IPS-20b (cell line): ENCODE measurements around the gene CA4.
"Not testable (repeated sequence)": the region's sequence is repeated elsewhere in the genome, so short reads cannot be mapped to it uniquely, and the experiment has no call there.

Experiments
- H3K27ac ChIP-seq: one replicate; pipeline ENCODE4 v1.5.1; 2013; ENCODE audit warnings: low read length
- H3K27me3 ChIP-seq: 2 replicates; pipeline ENCODE4 v1.6.1; 2013; ENCODE audit warnings: mild to moderate bottlenecking, low read length, inconsistent platforms; ENCODE audit not compliant: insufficient read depth
- H3K36me3 ChIP-seq: 2 replicates; pipeline ENCODE4 v1.6.1; 2013; ENCODE audit warnings: low read depth, mild to moderate bottlenecking, inconsistent platforms, low read length, moderate library complexity; ENCODE audit not compliant: insufficient read depth
- H3K4me1 ChIP-seq: 2 replicates; pipeline ENCODE4 v1.6.1; 2013; ENCODE audit warnings: mild to moderate bottlenecking, control low read depth, inconsistent platforms, low read length, moderate library complexity; ENCODE audit not compliant: insufficient read depth
- H3K4me3 ChIP-seq: 2 replicates; pipeline ENCODE4 v1.5.1; 2013; ENCODE audit warnings: mild to moderate bottlenecking, low read length, inconsistent platforms
- H3K9ac ChIP-seq: 2 replicates; pipeline ENCODE4 v1.6.1; 2013; ENCODE audit warnings: low read depth, mild to moderate bottlenecking, inconsistent platforms, low read length, moderate library complexity
- H3K9me3 ChIP-seq: 2 replicates; pipeline ENCODE4 v1.6.1; 2013; ENCODE audit warnings: mild to moderate bottlenecking, low read depth, low read length, inconsistent platforms; ENCODE audit not compliant: insufficient read depth

CA4 gene

GRCh38 chr17:60149691-60150582 lies at the start of gene CA4:
TSS of gene CA4 (plus strand) at chr17:60149973. CDS start at chr17:60150035, 62 bp downstream.
- Histone ChIP-seq H3K36me3 (no peaks in the 10 kb centered on the region), H3K27ac (no peak within 1 kb of the TSS), H3K9me3 (no peaks in the 10 kb centered on the region), H3K27me3 (peaks cover 81% of the 10 kb centered on the region), H3K4me1 (peaks cover 12% of the 10 kb centered on the region; the same call in 1 of the 2 replicates), H3K9ac (no peak within 1 kb of the TSS), H3K4me3 (peak within 1 kb of the TSS; percentile 58; the same call in 1 of the 2 replicates)

- not testable (repeated sequence) for H3K4me3 ChIP-seq, H3K27me3 ChIP-seq, H3K27ac ChIP-seq, H3K36me3 ChIP-seq, H3K9ac ChIP-seq, H3K9me3 ChIP-seq, H3K4me1 ChIP-seq
These were observed 49.2 kb upstream of the CA4 start for GRCh38 chr17:60100577-60100976.

GRCh38 chr17:60102015-60102631 lies 47.6 kb upstream of the CA4 start:
- H3K36me3 ChIP-seq, H3K9me3 ChIP-seq, H3K27ac ChIP-seq, H3K9ac ChIP-seq, H3K4me3 ChIP-seq, H3K4me1 ChIP-seq, H3K27me3 ChIP-seq: not testable (repeated sequence)

- no peak overlapping the region for H3K4me3 ChIP-seq
- H3K9ac ChIP-seq: no peak overlapping the region
- H3K27ac ChIP-seq: no peak overlapping the region
These were observed 47.1 kb upstream of the CA4 start for GRCh38 chr17:60102632-60103096.

GRCh38 chr17:60103957-60104356 lies 45.8 kb upstream of the CA4 start:
- Histone ChIP-seq H3K4me3 (no peak overlapping the region), H3K9ac (no peak overlapping the region), H3K27me3 (no peaks in the 10 kb centered on the region), H3K36me3 (no peaks in the 10 kb centered on the region), H3K9me3 (no peaks in the 10 kb centered on the region), H3K4me1 (no peaks in the 10 kb centered on the region), H3K27ac (no peak overlapping the region)

More at GRCh38 chr17:60102632-60103096, 47.1 kb upstream of the CA4 start:
- Histone ChIP-seq H3K36me3 (no peaks in the 10 kb centered on the region), H3K27me3 (no peaks in the 10 kb centered on the region), H3K9me3 (no peaks in the 10 kb centered on the region), H3K4me1 (no peaks in the 10 kb centered on the region)

GRCh38 chr17:60106340-60107059 lies 43.3 kb upstream of the CA4 start:
- no peak overlapping the region for H3K9ac ChIP-seq
- no peak overlapping the region for H3K27ac ChIP-seq
- H3K4me3 ChIP-seq: no peak overlapping the region
- H3K27me3 ChIP-seq: no peaks in the 10 kb centered on the region
- H3K36me3 ChIP-seq: no peaks in the 10 kb centered on the region
- no peaks in the 10 kb centered on the region for H3K4me1 ChIP-seq
- H3K9me3 ChIP-seq: no peaks in the 10 kb centered on the region

GRCh38 chr17:60107526-60108257 lies 42.1 kb upstream of the CA4 start:
- no peak overlapping the region for H3K4me3 ChIP-seq
- no peak overlapping the region for H3K27ac ChIP-seq
- no peaks in the 10 kb centered on the region for H3K27me3 ChIP-seq
- H3K9ac ChIP-seq: no peak overlapping the region
- H3K4me1 ChIP-seq: no peaks in the 10 kb centered on the region
- H3K36me3 ChIP-seq: no peaks in the 10 kb centered on the region
- H3K9me3 ChIP-seq: no peaks in the 10 kb centered on the region

GRCh38 chr17:60108309-60108708 lies 41.5 kb upstream of the CA4 start:
- not testable (repeated sequence) for H3K4me1 ChIP-seq, H3K27ac ChIP-seq, H3K36me3 ChIP-seq, H3K27me3 ChIP-seq, H3K9me3 ChIP-seq, H3K4me3 ChIP-seq, H3K9ac ChIP-seq

- no peaks in the 10 kb centered on the region for H3K9me3 ChIP-seq
- H3K27ac ChIP-seq: no peak overlapping the region
- no peaks in the 10 kb centered on the region for H3K36me3 ChIP-seq
- no peaks in the 10 kb centered on the region for H3K27me3 ChIP-seq
- H3K4me3 ChIP-seq: no peak overlapping the region
- no peaks in the 10 kb centered on the region for H3K4me1 ChIP-seq
- H3K9ac ChIP-seq: no peak overlapping the region
These were observed 41.1 kb upstream of the CA4 start for GRCh38 chr17:60108712-60109111.

GRCh38 chr17:60109161-60109560 lies 40.6 kb upstream of the CA4 start:
- no peaks in the 10 kb centered on the region for H3K4me1 ChIP-seq
- no peak overlapping the region for H3K27ac ChIP-seq
- no peak overlapping the region for H3K9ac ChIP-seq
- no peak overlapping the region for H3K4me3 ChIP-seq
- H3K9me3 ChIP-seq: no peaks in the 10 kb centered on the region
- H3K27me3 ChIP-seq: no peaks in the 10 kb centered on the region
- H3K36me3 ChIP-seq: no peaks in the 10 kb centered on the region

GRCh38 chr17:60110586-60110985 lies 39.2 kb upstream of the CA4 start:
- Histone ChIP-seq H3K27me3 (no peaks in the 10 kb centered on the region), H3K9ac (no peak overlapping the region), H3K9me3 (no peaks in the 10 kb centered on the region), H3K36me3 (no peaks in the 10 kb centered on the region), H3K4me1 (no peaks in the 10 kb centered on the region), H3K27ac (no peak overlapping the region), H3K4me3 (no peak overlapping the region)
